Measurements from ENCODE around the gene ERCC3.

ERCC3 gene

GRCh38 chr2:127293748-127294562 lies at the start of gene ERCC3:
ERCC3 (minus strand) TSS chr2:127294144; CDS start chr2:127294081, 63 bp downstream.
- peak; percentile 79 for DNase-seq

DNA sequence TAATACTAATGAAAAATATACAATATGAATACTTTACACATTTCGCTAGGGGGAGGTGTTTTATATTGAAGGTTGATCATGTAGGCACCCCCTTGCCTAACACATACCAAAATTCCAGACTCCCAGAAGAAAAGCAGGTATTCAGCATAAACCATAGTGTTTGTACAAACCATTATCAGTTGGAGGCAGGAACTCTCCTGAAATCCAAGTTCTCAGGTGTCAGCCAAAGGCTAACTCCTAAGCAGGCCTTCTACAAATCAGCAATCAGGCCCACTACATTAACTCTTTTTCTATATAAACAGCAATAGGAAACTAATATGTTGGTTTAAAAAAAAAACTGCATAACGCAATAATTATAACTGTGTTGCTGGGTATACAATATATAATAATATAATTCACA lies 49.3 kb upstream of the ERCC3 start:
- no peak for DNase-seq

GRCh38 chr2:127342101-127342500 lies 48.2 kb upstream of the ERCC3 start:
- DNase-seq, result no peak

DNA sequence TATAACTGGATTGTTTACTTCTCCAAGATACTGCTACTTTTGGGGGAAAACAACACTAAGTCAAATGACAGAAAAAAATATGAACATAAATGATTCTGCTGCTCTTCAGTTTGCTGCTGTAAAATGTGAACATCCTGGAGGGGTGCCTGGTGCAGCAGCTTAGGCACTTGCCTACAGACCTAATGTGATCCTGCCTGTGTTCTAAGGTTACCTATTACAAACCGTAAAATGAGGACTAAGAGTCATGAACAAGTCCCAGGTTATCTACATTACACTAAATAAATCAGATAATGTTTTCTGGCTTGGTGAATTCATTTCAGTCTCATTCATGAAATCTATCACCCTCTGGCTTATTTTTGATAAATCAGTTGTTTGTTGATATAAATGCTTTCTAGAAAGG lies 38.4 kb upstream of the ERCC3 start:
- DNase-seq, result no peak

GRCh38 chr2:127330753-127331152 lies 36.8 kb upstream of the ERCC3 start:
- DNase-seq, result no peak

DNA sequence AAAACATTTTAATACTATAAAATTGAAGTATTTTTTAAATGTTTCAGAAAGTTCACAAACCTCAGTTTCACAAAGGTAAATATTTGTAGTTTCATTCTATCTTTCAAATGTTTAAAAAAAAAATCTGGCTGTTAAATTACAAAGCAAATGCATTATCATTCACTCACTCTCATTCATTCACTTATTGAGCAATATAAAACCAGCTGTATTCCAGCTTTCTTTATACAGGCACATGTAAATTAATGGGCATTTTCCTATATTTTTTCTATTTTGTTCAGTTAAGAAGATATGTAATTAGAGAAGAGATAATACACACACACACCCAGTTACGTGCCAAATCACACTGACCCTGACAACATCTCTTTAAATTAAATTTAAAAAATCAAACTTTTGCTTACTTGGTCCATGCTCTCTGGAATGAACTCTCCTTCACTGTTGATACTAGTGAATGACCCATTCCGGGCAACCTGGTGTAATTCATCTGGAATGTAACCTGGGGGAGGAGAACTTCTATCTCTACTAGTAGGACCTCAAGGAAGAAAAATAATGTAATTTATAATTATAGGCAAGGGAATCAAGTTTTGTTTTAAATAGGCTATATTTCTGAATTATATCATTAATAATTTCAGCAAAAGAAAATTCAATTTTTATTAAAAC lies 32.5 kb upstream of the ERCC3 start:
- no peak for DNase-seq

- DNase-seq, result no peak
These were observed 30.7 kb upstream of the ERCC3 start for GRCh38 chr2:127324635-127325034.

- no peak for DNase-seq
These were observed 27.4 kb upstream of the ERCC3 start for GRCh38 chr2:127321303-127321702.

- no peak for DNase-seq
These were observed 26.8 kb upstream of the ERCC3 start for GRCh38 chr2:127320586-127321275.

- no peak for DNase-seq
These were observed 26.1 kb upstream of the ERCC3 start for GRCh38 chr2:127320067-127320466.

- no peak for DNase-seq
These were observed 20.4 kb upstream of the ERCC3 start for GRCh38 chr2:127314193-127314988.

GRCh38 chr2:127313406-127313805 lies 19.5 kb upstream of the ERCC3 start:
- DNase-seq, result no peak

DNA sequence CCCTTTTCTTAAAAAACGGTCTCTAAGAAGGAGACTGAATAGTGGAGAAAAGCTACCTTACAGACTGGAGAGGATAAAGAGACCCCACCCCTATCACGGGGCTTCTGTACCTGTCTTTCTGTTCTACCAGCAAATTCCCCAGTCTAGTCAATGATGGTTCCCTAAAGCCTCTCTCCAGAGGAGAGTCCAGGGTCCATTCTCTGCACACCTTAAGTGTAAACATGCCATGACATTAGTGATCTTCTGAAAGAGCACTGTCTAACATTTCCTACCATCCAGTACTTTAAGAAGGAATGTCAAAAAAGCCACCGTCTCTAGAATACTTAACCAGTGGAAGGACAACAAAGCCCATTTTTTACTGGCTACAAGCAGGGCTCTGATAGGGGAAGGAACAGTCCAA lies 17.0 kb upstream of the ERCC3 start:
- no peak for DNase-seq

DNA sequence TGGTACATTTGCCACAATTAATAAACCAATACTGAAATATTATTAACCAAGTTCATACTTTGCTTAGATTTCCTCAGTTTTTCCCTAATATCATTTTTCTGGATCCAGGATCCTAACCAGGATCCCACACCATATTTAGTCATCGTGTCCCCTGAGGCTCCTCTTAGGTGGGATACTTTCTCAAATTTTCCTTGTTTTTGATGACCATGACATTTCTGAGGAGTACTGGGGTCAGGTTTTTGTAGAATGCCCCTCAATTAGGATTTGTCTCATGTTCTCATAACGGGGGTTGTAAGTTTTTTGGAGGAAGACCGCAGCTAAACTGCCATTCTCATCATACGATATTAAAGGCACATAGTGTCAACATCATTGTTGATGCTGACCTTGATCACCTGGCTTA lies 15.5 kb upstream of the ERCC3 start:
- no peak for DNase-seq

GRCh38 chr2:127308586-127309138 lies 14.7 kb upstream of the ERCC3 start:
- DNase-seq, result no peak

- no peak for DNase-seq
These were observed 12.1 kb upstream of the ERCC3 start for GRCh38 chr2:127305990-127306585.

DNA sequence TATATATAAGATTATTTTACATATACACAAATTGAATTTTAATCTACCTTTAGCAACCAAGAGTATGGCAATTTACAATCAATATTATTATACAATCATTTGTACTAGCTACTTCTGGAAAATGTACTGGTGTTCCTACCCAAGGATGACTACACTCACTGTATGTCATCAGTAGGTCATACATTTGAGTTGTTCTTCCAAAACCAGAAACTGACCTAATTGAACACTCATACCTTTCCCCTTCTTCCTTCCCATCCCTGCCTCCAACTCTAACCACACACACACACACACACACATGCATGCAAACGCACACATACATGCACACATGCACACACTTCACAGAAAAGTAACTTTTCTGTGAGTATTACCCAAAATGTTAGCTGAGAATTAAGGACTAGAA lies 8.2 kb upstream of the ERCC3 start:
- DNase-seq, result no peak

DNA sequence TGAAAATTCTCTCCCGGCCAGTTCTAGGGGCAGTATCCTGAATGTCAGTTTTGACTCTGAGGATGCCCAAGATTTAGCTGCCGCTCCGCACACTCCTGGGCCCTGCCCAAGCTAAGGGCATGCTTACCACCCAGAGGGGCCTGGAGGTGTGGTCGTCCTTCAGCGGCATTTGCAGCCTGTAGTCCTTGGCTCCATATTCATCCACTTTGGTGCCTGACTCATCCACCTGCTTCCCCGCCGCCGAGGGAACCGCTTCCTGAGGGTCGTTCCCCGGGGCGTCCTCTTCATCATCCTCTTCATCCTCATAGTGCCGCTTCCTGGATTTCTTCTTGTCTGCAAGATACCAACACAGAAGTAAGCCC lies 577 bp downstream of the ERCC3 start:
- no peak for DNase-seq

DNA sequence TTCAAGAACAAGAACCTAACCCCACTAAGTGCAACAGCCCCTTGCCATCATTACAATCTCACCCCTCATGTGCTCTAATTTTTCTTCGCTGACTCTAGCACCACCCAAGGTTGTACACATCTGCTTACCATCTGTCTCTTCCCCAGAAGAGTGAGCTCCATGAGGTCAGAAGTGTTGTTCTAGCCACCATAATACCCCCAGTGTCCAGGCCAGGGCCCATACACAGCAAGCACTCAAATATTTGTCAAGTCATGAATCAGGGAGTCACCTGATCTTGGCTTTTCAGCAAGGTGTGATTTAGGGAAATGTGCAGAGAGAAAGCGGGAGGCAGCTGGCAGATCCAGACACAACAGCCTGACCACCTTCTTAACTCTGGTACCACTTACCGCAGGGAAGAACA lies 5.7 kb downstream of the ERCC3 start:
- no peak for DNase-seq

DNA sequence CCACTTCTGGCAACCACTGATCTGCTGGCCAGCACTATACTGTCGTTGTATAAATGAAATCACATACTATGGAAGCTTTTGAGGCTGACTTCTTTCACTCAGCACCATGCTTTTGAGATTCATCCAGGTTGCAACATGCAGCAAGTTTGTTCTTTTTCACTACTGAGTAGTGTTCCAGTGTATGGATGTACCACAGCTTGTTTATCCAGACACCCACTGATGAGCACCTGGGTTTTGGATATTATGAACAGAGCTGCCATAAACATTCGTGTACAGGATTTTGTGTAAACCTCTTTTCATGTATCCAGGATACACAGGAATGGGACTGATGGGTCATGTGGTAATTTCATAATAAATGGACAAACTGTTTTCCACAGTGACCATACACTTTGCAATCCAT lies 10.7 kb downstream of the ERCC3 start:
- no peak for DNase-seq

GRCh38 chr2:127280693-127281092 lies 13.3 kb downstream of the ERCC3 start:
- DNase-seq, result no peak

GRCh38 chr2:127279781-127280180 lies 14.2 kb downstream of the ERCC3 start:
- no peak for DNase-seq

All from NK-92 treated with Interleukin-12 subunit alpha and Interleukin-12 subunit beta, amount 100 ng/mL, for 24 hours (cell line).